Gastroesophageal sphincter (tissue), 4 donors: ENCODE data around the gene CCDC154. TPM values are rescaled to one million over a fixed set of nuclear protein-coding genes. Genes with fewer than 3 reads are reported as not detected.
"Not testable (repeated sequence)": the region's sequence is repeated elsewhere in the genome, so short reads cannot be mapped to it uniquely, and the experiment has no call there.

Source experiments
- ATAC-seq: fragments of 150-250 bp; one replicate; pipeline ENCODE4 v1.9.1; 2016; ENCODE audit warnings: mild to moderate bottlenecking, moderate library complexity
- H3K27ac ChIP-seq, 4 donors: fragments of 200-600 bp; sonication (generic) in 3 of 4; 1 replicate in 3 of 4; 2 replicates in 1 of 4; pipeline ENCODE4 v1.5.1; 2016 to 2019
- H3K27me3 ChIP-seq: fragments of 200-600 bp; sonication (generic); one replicate; pipeline ENCODE4 v1.5.1; 2019
- H3K36me3 ChIP-seq, 2 donors: fragments of 200-600 bp; sonication (generic); one replicate each; pipeline ENCODE4 v1.5.1; 2019; ENCODE audit warnings: control low read depth in 1 of 2
- H3K4me1 ChIP-seq, 3 donors: fragments of 200-600 bp; sonication (generic); 1 replicate in 2 of 3; 2 replicates in 1 of 3; pipeline ENCODE4 v1.5.1; 2016 to 2019; ENCODE audit warnings: control low read depth in 2 of 3
- H3K4me3 ChIP-seq, 2 donors: fragments of 200-600 bp; sonication (generic); one replicate each; pipeline ENCODE4 v1.5.1; 2019; ENCODE audit warnings: mild to moderate bottlenecking in 1 of 2, moderate library complexity in 1 of 2
- H3K9me3 ChIP-seq, 3 donors: fragments of 200-600 bp; sonication (generic); one replicate each; pipeline ENCODE4 v1.5.1; 2017 to 2019; ENCODE audit warnings: control low read depth in 2 of 3
- EP300 ChIP-seq: sonication (generic); formaldehyde crosslinking; IDR thresholded peaks from one replicate; pipeline ENCODE4 v1.6.1; 2017; ENCODE audit warnings: antibody characterized with exemption, mild to moderate bottlenecking
- POLR2A ChIP-seq, 2 donors: fragments of 450-650 bp; IDR thresholded peaks; one replicate each; pipeline ENCODE4 v1.6.1; 2017; ENCODE audit warnings: antibody characterized with exemption in 2 of 2, mild to moderate bottlenecking in 2 of 2, moderate library complexity in 1 of 2
- POLR2AphosphoS5 ChIP-seq: sonication (generic); formaldehyde crosslinking; IDR thresholded peaks from one replicate; pipeline ENCODE4 v1.6.1; 2017; ENCODE audit warnings: antibody characterized with exemption
- WGBS, 2 donors: methylation state at CpG; one replicate each; pipeline ENCODE4 v1.1.5; 2018; ENCODE audit warnings: low coverage in 1 of 2; 5-methylcytosine and 5-hydroxymethylcytosine counted together
- total RNA-seq, 4 donors: library from RNA; depleted of rRNA; stranded (reverse); fragments of >200 nt; gene quantifications; one replicate each; pipeline ENCODE4 v1.1.0, GENCODE V29; 2016
- TF ChIP-seq, protein P1 (sequence below), 4 experiments: fragments of 200-600 bp in 2 of 4; fragments of 450-650 bp in 2 of 4; sonication (generic) in 1 of 4; IDR thresholded peaks; one replicate each; pipeline ENCODE4 v1.5.1; 2017 to 2019; ENCODE audit warnings: antibody characterized with exemption in 4 of 4, mild to moderate bottlenecking in 2 of 4, moderate library complexity in 2 of 4

Gene CCDC154
- total RNA-seq, 4 donors from 2014 or later, result not detected

DNA sequence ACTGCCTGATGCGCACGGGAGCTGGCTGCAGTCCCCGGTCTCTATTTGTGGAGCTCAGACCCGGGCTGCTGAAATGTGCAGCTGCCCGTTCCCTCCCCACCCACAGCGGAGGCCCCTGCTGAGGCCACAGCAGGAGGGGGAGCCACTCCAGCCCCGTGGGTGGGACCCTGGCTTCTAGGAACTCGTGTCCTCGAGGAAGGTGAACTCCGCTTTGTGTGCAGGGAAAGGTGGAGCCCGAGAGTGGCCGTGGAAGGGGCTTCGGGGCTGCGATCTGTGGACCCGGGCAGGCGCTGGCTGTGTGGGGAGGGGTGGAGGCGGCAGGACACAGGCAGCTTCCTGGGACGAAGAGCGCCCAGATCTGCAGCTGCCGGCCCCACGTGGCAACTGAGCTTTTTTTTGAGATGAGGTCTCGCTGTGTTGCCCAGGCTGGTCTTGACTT, 2.9 kb downstream of the CCDC154 start:
- no peaks in the 10 kb centered on the region for H3K9me3 ChIP-seq
- H3K36me3 ChIP-seq, result peaks cover 0 to 25% of the 10 kb centered on the region in 2 donors
- no peaks in the 10 kb centered on the region for H3K27me3 ChIP-seq
- ATAC-seq, result no peak
- H3K4me3 ChIP-seq, result no peak overlapping the region
- no peak overlapping the region for H3K27ac ChIP-seq
- no peak for TF ChIP-seq POLR2A (IDR thresholded peaks at IDR 0.05)
- no peak for TF ChIP-seq EP300
- no peak for TF ChIP-seq POLR2AphosphoS5
- TF ChIP-seq, protein P1, sequence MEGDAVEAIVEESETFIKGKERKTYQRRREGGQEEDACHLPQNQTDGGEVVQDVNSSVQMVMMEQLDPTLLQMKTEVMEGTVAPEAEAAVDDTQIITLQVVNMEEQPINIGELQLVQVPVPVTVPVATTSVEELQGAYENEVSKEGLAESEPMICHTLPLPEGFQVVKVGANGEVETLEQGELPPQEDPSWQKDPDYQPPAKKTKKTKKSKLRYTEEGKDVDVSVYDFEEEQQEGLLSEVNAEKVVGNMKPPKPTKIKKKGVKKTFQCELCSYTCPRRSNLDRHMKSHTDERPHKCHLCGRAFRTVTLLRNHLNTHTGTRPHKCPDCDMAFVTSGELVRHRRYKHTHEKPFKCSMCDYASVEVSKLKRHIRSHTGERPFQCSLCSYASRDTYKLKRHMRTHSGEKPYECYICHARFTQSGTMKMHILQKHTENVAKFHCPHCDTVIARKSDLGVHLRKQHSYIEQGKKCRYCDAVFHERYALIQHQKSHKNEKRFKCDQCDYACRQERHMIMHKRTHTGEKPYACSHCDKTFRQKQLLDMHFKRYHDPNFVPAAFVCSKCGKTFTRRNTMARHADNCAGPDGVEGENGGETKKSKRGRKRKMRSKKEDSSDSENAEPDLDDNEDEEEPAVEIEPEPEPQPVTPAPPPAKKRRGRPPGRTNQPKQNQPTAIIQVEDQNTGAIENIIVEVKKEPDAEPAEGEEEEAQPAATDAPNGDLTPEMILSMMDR (IDR thresholded peaks at IDR 0.05), result no peak
- H3K4me1 ChIP-seq, result no peaks in the 10 kb centered on the region
- WGBS, 2 donors, result 40% methylated on average over 1 of the region's 22 CpGs; no CpG with 5 or more reads in 1 of the 2 donors

- not testable (repeated sequence) for H3K9me3 ChIP-seq, H3K27me3 ChIP-seq, H3K4me1 ChIP-seq, ATAC-seq, H3K4me3 ChIP-seq, H3K27ac ChIP-seq
- peaks cover 0 to 14% of the 10 kb centered on the region in 2 donors for H3K36me3 ChIP-seq
- no CpG with 5 or more reads among the region's 4 CpGs for WGBS, 2 donors
Measured at GRCh38 chr16:1439699-1440074, 4.7 kb downstream of the CCDC154 start.

- WGBS, 2 donors, result no CpG with 5 or more reads among the region's 27 CpGs
- Histone ChIP-seq H3K27me3 (peaks cover 2% of the 10 kb centered on the region), H3K4me1 (no peaks in the 10 kb centered on the region), H3K36me3 (peaks cover 0 to 13% of the 10 kb centered on the region in 2 donors), H3K27ac (no peak overlapping the region), H3K4me3 (no peak overlapping the region), H3K9me3 (no peaks in the 10 kb centered on the region)
- ATAC-seq, result no peak
- TF ChIP-seq EP300 (no peak), POLR2A (IDR thresholded peaks at IDR 0.05) (no peak), POLR2AphosphoS5 (no peak)
- TF ChIP-seq, protein P1 (IDR thresholded peaks at IDR 0.05), result no peak
Measured at GRCh38 chr16:1439058-1439698, 5.2 kb downstream of the CCDC154 start.

- Histone ChIP-seq H3K9me3 (no peaks in the 10 kb centered on the region), H3K4me1 (no peaks in the 10 kb centered on the region), H3K4me3 (no peak overlapping the region), H3K27ac (no peak overlapping the region), H3K27me3 (peaks cover 9% of the 10 kb centered on the region), H3K36me3 (peaks cover 0 to 13% of the 10 kb centered on the region in 2 donors)
- ATAC-seq, result no peak
- TF ChIP-seq, protein P1 (IDR thresholded peaks at IDR 0.05), result no peak
- no peak for TF ChIP-seq POLR2AphosphoS5
- TF ChIP-seq POLR2A (IDR thresholded peaks at IDR 0.05), result no peak
- TF ChIP-seq EP300, result no peak
- no CpG with 5 or more reads among the region's 35 CpGs for WGBS, 2 donors
Measured at GRCh38 chr16:1438229-1439057, 5.9 kb downstream of the CCDC154 start.

- no peak for ATAC-seq
- Histone ChIP-seq H3K27me3 (peaks cover 13% of the 10 kb centered on the region), H3K4me3 (no peak overlapping the region), H3K27ac (no peak overlapping the region), H3K9me3 (no peaks in the 10 kb centered on the region), H3K4me1 (no peaks in the 10 kb centered on the region), H3K36me3 (peaks cover 0 to 13% of the 10 kb centered on the region in 2 donors)
- WGBS, 2 donors, result no CpG with 5 or more reads among the region's 22 CpGs
- TF ChIP-seq POLR2A (IDR thresholded peaks at IDR 0.05), result peak in 1 of 2 donors; percentile 14
- no peak for TF ChIP-seq POLR2AphosphoS5
Measured at GRCh38 chr16:1437606-1438005, 6.8 kb downstream of the CCDC154 start.
